Endometrium (tissue), 2 donors: ENCODE measurements around the gene IRF7.

Experiments
- FAIRE-seq: peaks from 2 replicates; lab custom pipeline; 2012; peaks lifted over from hg19 to GRCh38; lab: Jason Lieb, UNC
- donor health status: control.
- donor health status: control.

Gene IRF7

DNA sequence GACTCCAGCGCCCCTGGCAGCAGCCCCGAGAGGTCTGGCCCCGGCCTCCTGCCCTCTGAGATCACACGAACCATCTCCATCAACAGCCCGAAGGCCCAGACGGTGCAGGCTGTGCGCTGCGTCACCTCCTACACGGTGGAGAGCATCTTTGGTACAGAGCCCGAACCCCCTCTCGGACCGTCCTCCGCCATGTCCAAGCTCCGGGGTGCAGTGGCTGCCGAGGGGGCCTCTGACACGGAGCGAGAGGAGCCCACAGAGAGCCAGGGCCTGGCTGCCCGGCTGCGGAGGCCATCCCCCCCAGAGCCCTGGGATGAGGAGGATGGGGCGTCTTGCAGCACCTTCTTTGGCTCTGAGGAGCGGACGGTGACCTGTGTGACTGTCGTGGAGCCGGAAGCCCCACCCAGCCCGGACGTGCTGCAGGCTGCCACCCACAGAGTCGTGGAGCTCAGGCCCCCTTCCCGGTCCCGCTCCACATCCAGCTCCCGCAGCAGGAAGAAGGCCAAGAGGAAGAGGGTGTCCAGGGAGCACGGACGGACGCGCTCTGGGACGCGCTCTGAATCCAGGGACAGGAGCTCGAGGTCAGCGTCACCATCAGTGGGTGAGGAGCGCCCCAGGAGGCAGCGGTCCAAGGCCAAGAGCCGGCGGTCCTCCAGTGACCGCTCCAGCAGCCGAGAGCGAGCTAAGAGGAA is 7.6 kb downstream of the IRF7 start:
- FAIRE-seq: no peak

GRCh38 chr11:607020-607780 is 8.6 kb downstream of the IRF7 start:
- FAIRE-seq: no peak

DNA sequence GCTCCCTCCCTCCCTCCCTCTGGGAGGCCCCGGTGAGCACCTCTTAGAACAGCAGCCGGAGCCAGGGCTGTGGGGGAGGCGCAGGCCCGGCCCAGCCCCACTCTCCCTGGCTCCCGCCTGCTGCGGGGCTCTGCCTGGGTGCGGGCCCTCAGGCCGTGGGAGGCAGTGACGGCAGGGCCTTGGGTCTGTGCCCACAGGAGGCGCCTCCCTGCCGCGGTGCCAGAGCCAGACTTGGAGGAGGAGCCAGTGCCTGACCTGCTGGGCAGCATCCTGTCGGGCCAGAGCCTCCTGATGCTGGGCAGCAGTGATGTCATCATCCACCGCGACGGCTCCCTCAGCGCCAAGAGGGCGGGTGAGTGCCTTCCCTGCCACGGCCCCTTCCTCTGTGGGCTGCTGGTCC is 9.5 kb downstream of the IRF7 start:
- FAIRE-seq: no peak

- no peak for FAIRE-seq
Observed at GRCh38 chr11:605286-606129, 10.2 kb downstream of the IRF7 start.

DNA sequence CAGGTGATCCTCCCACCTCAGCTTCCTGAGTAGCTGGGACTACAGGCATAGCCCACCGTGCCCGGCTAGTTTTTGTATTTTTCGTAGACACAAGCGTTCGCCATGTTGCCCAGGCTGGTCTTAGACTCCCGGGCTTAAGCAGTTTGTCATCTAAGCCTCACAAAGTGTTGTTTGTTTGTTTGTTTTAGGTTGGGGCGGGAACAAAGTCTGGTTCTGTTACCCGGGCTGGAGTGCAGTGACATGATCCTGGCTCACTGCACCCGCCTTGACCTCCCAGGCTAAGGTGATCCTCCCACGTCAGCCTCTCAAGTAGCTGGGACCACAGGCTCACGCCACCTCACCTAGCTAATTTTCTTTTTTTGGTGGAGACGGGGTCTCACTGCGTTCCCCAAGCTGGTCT is 12.6 kb downstream of the IRF7 start:
- FAIRE-seq: no peak

DNA sequence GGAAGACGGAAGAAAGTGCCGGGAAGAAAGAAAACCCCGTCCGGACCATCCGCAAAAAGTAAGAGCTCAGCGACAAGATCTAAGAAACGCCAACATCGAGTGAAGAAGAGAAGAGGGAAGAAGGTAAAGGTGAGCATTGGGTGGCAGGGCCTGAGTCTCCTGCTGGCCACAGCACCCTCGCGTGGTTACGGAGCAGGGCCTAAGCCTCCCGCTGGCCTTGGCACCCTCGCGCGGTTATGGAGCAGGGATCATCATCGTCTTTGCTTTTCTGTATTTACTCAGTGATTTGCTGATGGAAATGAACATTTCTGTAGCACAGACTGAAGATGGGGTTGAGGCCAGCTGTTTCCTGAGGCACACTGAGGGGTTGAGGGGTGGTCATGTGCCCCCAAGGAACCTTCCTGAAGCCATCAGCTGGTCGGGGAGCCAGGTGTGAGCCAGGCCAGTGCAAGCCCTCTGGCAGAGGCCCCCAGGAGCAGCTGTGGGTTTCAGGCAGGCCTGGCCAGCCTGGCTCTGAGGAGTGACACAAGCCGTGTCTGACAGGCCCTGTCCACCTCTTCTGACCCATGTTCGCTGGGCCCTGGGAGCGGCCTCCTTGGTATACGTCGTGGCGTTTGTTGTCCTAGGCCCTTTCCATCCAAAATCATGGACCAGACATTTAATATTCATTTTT is 14.0 kb downstream of the IRF7 start:
- no peak for FAIRE-seq

DNA sequence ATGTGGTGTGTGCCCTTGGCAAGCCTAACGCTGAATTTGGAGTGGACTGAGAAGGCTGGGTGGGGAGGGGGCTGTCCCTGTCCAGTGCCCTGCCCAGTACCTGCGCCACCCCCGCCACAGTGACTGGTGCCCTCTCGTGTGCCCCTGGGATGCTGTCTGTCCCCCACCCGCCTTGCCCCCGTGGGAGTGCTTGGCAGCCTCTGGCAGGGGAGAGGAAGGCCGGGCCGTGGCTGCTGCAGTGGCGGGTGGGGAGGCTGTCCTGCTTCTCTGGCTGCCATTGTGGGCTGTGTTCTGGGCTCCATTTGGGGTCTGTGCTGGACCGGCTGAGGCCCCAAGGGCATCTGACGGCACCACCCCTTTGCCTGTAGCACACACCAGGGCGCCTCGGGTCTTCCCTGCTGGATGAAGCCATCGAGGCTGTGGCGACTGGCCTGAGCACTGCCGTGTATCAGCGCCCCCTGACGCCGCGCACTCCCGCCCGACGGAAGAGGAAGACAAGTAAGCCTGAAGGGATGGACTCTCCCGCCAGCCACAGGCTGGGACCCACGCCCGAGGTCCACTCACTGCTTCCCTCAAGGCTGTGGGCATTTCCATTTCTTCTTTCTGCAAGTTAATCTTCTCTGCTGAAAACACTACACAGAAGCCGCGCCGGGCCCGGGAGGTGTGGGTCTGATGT is 17.6 kb downstream of the IRF7 start:
- no peak for FAIRE-seq

GRCh38 chr11:597166-597725 is 18.5 kb downstream of the IRF7 start:
- no peak for FAIRE-seq

DNA sequence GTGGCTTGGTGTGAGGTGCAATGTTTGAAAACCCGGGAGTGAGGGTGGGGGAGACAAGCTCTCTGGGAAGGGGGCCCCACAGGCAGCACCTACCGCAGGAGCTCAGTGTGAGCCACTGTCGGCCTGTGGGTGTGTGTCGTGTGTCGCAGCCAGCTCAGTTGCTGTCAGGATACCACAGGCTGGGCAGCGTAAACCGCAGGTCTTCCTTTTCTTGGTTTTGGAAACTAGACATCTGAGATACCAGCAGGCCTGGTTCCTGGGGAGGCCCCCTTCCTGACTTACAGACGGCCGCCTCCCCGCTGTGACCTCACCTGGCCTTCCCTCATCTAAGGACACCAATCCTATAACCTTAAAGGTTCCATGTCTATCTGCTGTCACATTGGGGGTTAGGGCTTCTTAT is 19.4 kb downstream of the IRF7 start:
- FAIRE-seq: no peak

GRCh38 chr11:595400-595799 is 20.4 kb downstream of the IRF7 start:
- FAIRE-seq: no peak

- FAIRE-seq: no peak
Observed at GRCh38 chr11:593347-593746, 22.4 kb downstream of the IRF7 start.

DNA sequence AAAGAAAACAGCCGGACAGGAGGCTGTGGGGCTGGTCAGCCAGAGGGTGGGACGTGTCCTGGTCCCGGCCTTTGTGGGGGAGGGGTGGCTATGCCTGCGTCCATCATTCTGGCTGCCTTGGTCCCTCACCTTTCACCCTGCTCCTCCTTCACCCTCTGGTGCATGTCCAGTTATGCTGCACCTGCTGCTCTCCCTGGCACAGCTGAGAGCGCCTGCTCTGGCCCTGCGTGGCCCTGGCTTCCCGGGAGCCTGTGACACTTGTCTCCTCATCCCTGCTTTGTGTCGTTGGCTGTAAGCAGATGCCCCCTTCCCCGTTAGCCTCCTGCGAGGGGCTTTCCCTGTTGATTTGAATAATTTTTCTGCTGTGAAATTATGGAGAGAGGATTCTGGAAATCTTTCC is 22.8 kb downstream of the IRF7 start:
- FAIRE-seq: no peak

GRCh38 chr11:592501-592900 is 23.2 kb downstream of the IRF7 start:
- no peak for FAIRE-seq

- no peak for FAIRE-seq
Observed at GRCh38 chr11:590997-591396, 24.8 kb downstream of the IRF7 start.

DNA sequence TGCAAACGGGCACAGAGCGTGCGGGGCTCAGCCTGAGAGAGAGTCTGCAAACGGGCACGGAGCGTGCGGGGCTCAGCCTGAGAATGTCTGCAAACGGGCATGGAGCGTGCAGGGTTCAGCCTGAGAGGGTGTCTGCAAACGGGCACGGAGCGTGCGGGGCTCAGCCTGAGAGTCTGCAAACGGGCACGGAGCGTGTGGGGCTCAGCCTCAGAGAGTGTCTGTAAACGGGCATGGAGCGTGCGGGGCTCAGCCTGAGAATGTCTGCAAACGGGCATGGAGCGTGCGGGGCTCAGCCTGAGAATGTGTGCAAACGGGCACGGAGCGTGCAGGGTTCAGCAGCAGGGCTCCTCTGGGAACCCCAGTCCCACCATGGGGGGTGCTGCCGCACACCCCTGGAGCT is 26.0 kb downstream of the IRF7 start:
- FAIRE-seq: no peak

DNA sequence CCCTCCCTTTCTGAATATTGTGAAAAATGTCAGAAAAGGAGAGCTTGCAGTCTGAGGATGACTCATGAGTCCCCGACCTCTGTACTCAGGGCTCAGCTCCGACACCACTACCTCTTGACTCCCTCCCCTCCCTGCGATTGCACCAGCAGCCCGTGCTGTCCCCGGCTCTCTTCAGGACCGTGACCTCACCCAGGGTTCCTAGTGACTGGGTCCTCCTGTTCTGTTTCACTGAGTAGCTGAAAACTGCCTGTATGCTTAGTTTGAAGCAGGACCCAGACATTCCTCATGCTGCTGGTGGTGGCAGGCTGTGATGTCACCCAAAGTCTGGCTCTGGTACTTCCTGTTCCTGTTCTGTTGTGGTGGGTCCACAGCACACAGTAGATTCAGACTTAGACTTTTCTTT is 27.8 kb downstream of the IRF7 start:
- no peak for FAIRE-seq

DNA sequence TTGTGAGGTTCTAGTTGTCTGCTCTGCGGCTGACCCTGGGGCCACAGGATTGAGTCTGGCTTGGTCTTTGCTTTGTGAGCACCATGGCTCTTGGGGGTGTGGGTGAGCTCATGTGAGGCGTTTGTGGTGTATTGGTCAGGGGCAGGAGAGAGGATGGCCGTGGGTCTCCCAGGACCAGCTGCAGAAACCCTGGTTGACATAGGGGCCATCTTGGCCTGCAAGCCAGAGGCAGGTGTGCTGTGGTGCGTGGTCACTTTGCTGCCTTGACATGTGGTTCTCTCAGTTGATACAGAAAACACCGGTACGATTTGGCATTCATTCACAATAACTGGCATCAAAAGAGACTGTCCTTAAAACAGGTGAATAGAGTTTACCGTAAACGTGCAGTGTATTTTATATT is 28.2 kb downstream of the IRF7 start:
- no peak for FAIRE-seq

GRCh38 chr11:586376-587316 is 29.1 kb downstream of the IRF7 start:
- no peak for FAIRE-seq

DNA sequence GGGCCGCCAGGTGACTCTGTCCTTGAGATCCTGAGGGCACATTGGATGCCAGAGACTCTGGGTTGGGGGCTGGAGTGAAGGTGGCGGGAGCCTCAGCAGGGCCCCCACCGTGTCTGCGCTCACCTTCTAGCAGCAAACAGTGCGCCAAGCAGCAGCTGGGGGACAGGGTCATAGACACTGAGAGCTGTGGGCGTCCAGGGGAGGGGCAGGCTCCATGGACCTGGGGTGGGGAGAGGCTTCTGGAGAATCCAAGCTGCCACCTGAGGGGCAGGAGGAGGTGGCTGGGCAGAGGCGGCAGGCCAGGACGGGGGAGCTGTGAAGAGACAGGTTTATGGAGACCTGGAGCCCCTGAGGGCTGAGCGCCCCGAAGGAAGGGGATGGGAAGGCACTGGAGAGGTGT is 31.5 kb downstream of the IRF7 start:
- no peak for FAIRE-seq

GRCh38 chr11:581752-582151 is 34.0 kb downstream of the IRF7 start:
- FAIRE-seq: no peak
